SU-DHL-6 (cell line): ENCODE data around the gene TFG.
A peak's percentile ranks its signal among the peaks of the same experiment; 100 is the strongest.

ENCODE experiments used
- H2AFZ ChIP-seq: fragments of 200-600 bp; sonication (generic); 2 replicates; pipeline ENCODE4 v1.6.1; 2014; ENCODE audit warnings: low read depth, mild to moderate bottlenecking, moderate library complexity, mixed read lengths, antibody characterized with exemption, low read length; ENCODE audit not compliant: severe bottlenecking
- H3F3A ChIP-seq: fragments of 200-600 bp; shearing (Covaris generic); 2 replicates; pipeline ENCODE4 v1.6.0; 2016; ENCODE audit warnings: antibody characterized with exemption, mild to moderate bottlenecking; ENCODE audit not compliant: insufficient read depth
- H3K27ac ChIP-seq: fragments of 200-600 bp; sonication (generic); 2 replicates; pipeline ENCODE4 v1.5.1; 2016; ENCODE audit warnings: low read depth, mild to moderate bottlenecking, low read length, moderate library complexity, mixed read lengths
- H3K27me3 ChIP-seq: fragments of 200-600 bp; sonication (generic), shearing (Covaris generic); 2 replicates; pipeline ENCODE4 v1.6.0; 2014; ENCODE audit warnings: mild to moderate bottlenecking, low read length
- H3K36me3 ChIP-seq: fragments of 200-600 bp; sonication (generic); 2 replicates; pipeline ENCODE4 v1.6.1; 2014; ENCODE audit warnings: mild to moderate bottlenecking, low read length, mixed read lengths
- H3K4me2 ChIP-seq: fragments of 300-600, 200-600 bp; shearing (Covaris generic), sonication (generic); 2 replicates; pipeline ENCODE4 v1.6.0; 2014; ENCODE audit warnings: low read length, low read depth, mild to moderate bottlenecking; ENCODE audit not compliant: poor library complexity, severe bottlenecking
- H3K4me3 ChIP-seq: fragments of 200-600 bp; sonication (generic); 2 replicates; pipeline ENCODE4 v1.5.1; 2014; ENCODE audit warnings: antibody characterized with exemption, low read length, mild to moderate bottlenecking, mixed read lengths; ENCODE audit not compliant: insufficient read depth, poor library complexity, severe bottlenecking
- H3K79me2 ChIP-seq: fragments of 200-600 bp; sonication (generic); 2 replicates; pipeline ENCODE4 v1.6.1; 2014; ENCODE audit warnings: mild to moderate bottlenecking, low read length, moderate library complexity; ENCODE audit not compliant: insufficient read depth
- H3K9ac ChIP-seq: fragments of 200-600 bp; sonication (generic); 2 replicates; pipeline ENCODE4 v1.7.0; 2014; ENCODE audit warnings: mild to moderate bottlenecking, low read length
- H3K9me2 ChIP-seq: fragments of 200-600 bp; sonication (generic); replicated peaks from 2 replicates; pipeline ENCODE4 v1.6.1; 2014; ENCODE audit warnings: low read length; ENCODE audit not compliant: insufficient read depth
- H3K9me3 ChIP-seq: fragments of 200-600 bp; sonication (generic); 2 replicates; pipeline ENCODE4 v1.6.1; 2014; ENCODE audit warnings: low read length, mixed read lengths; ENCODE audit not compliant: insufficient read depth
- H4K20me1 ChIP-seq: fragments of 200-600 bp; sonication (generic); 2 replicates; pipeline ENCODE4 v1.6.1; 2014; ENCODE audit warnings: low read depth, mild to moderate bottlenecking, antibody characterized with exemption, low read length, moderate library complexity, mixed read lengths
- EZH2phosphoT487 ChIP-seq: fragments of 200-600 bp; sonication (generic), shearing (Covaris generic); conservative IDR thresholded peaks from 2 replicates; pipeline ENCODE4 v1.6.1; 2018; ENCODE audit warnings: mild to moderate bottlenecking, antibody characterized with exemption, low read length, moderate library complexity, mixed read lengths
- TF ChIP-seq, protein P1 (sequence below): fragments of 200-600 bp; sonication (generic); IDR thresholded peaks from one replicate; pipeline ENCODE4 v1.5.1; 2017; ENCODE audit warnings: antibody characterized with exemption, mild to moderate bottlenecking, low read length, moderate library complexity; ENCODE audit not compliant: insufficient read depth, poor library complexity, severe bottlenecking

TFG gene

DNA sequence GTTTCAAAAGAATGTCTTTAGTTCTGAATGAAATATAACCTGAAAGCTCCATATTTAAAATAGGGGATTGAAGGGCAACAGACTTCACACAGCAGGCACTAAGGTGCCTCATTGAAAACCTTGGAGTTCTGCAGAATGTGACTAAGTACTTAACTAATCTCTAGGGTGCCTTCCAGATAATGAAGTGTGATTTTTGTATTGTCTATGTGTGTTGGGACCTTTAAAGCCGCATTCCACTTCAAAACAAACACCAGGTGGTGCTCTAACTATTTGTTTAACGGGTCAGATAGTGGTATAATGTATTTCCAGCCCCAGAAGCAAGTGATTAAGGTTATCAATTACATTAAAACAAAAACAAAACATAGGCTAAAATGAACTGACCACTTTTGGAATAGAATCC lies 28.0 kb downstream of the TFG start:
- H3K9me2 ChIP-seq = no peaks in the 10 kb centered on the region
- H3K4me2 ChIP-seq = no peak overlapping the region
- 0 out of 2 replicates have a peak, but pooled peaks cover 5% of the 10 kb centered on the region for H4K20me1 ChIP-seq
- no peak for TF ChIP-seq EZH2phosphoT487
- TF ChIP-seq, protein P1, sequence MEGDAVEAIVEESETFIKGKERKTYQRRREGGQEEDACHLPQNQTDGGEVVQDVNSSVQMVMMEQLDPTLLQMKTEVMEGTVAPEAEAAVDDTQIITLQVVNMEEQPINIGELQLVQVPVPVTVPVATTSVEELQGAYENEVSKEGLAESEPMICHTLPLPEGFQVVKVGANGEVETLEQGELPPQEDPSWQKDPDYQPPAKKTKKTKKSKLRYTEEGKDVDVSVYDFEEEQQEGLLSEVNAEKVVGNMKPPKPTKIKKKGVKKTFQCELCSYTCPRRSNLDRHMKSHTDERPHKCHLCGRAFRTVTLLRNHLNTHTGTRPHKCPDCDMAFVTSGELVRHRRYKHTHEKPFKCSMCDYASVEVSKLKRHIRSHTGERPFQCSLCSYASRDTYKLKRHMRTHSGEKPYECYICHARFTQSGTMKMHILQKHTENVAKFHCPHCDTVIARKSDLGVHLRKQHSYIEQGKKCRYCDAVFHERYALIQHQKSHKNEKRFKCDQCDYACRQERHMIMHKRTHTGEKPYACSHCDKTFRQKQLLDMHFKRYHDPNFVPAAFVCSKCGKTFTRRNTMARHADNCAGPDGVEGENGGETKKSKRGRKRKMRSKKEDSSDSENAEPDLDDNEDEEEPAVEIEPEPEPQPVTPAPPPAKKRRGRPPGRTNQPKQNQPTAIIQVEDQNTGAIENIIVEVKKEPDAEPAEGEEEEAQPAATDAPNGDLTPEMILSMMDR = peak; percentile 25
- H3K9ac ChIP-seq = no peak overlapping the region
- peaks cover 7% of the 10 kb centered on the region; the same call in 1 of the 2 replicates for H3K79me2 ChIP-seq
- H3K9me3 ChIP-seq = no peaks in the 10 kb centered on the region
- no peak overlapping the region for H2AFZ ChIP-seq
- H3F3A ChIP-seq = peaks cover 3% of the 10 kb centered on the region; the same call in 1 of the 2 replicates
- peaks cover 55% of the 10 kb centered on the region for H3K36me3 ChIP-seq
- no peaks in the 10 kb centered on the region for H3K27me3 ChIP-seq
- no peak overlapping the region for H3K27ac ChIP-seq
- H3K4me3 ChIP-seq = no peak overlapping the region

DNA sequence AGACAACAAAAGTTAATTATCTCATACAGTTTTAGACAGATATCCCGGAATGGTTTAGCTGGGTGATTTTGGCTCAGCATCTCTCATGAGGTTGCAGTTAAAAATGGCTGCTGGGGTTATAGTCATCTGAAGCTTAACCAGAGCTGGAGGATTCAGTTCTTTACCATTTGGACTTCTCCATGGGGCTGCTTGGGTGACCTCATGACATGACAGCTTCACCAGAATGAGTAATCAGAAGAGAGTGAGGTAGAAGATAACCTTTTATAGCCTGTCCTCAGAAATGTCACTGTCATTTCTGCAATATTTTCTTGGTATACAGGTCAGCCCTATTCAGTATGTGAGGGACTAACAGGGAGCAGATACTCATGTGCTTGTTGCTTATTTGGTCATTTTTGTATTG lies 30.9 kb downstream of the TFG start:
- H2AFZ ChIP-seq = no peak overlapping the region
- peaks cover 53% of the 10 kb centered on the region for H3K36me3 ChIP-seq
- H3K9me3 ChIP-seq = no peaks in the 10 kb centered on the region
- no peaks in the 10 kb centered on the region for H3F3A ChIP-seq
- no peak overlapping the region for H3K4me3 ChIP-seq
- H3K27me3 ChIP-seq = no peaks in the 10 kb centered on the region
- no peak overlapping the region for H3K27ac ChIP-seq
- no peak overlapping the region for H3K9ac ChIP-seq
- no peak overlapping the region for H3K4me2 ChIP-seq
- H3K79me2 ChIP-seq = no peaks in the 10 kb centered on the region; the same call in 1 of the 2 replicates
- TF ChIP-seq EZH2phosphoT487 = no peak
- TF ChIP-seq, protein P1 = no peak
- no peaks in the 10 kb centered on the region for H3K9me2 ChIP-seq
- H4K20me1 ChIP-seq = no peaks in the 10 kb centered on the region

DNA sequence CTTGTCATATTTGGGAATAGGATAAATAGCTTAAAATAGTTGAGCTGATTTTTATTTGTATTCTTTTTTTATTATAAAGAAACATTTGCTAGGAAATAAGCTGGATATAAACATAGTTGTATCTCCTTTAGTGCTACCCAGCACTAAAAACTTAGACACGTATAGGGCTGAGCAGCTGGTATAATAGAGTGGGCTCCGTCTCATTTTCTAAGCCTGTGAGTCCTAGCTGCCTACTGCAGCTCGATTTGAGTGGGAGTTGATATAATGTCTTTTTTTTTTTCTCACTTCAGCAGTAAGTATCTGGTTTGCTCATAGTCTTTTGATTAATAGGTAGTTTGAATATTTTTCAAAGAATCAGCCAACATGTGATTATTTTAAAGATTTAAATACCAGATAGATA lies 34.2 kb downstream of the TFG start:
- TF ChIP-seq EZH2phosphoT487 = no peak
- TF ChIP-seq, protein P1 = no peak
- H3K27me3 ChIP-seq = no peaks in the 10 kb centered on the region
- H3K27ac ChIP-seq = no peak overlapping the region
- H3K9me2 ChIP-seq = no peaks in the 10 kb centered on the region
- H3K4me2 ChIP-seq = no peak overlapping the region
- H2AFZ ChIP-seq = no peak overlapping the region
- no peak overlapping the region for H3K9ac ChIP-seq
- no peak overlapping the region for H3K4me3 ChIP-seq
- no peaks in the 10 kb centered on the region for H3K79me2 ChIP-seq
- no peaks in the 10 kb centered on the region for H4K20me1 ChIP-seq
- peaks cover 56% of the 10 kb centered on the region for H3K36me3 ChIP-seq
- H3F3A ChIP-seq = no peaks in the 10 kb centered on the region
- H3K9me3 ChIP-seq = no peaks in the 10 kb centered on the region
